ENCODE data around the gene RFX1.

Gene RFX1

DNA sequence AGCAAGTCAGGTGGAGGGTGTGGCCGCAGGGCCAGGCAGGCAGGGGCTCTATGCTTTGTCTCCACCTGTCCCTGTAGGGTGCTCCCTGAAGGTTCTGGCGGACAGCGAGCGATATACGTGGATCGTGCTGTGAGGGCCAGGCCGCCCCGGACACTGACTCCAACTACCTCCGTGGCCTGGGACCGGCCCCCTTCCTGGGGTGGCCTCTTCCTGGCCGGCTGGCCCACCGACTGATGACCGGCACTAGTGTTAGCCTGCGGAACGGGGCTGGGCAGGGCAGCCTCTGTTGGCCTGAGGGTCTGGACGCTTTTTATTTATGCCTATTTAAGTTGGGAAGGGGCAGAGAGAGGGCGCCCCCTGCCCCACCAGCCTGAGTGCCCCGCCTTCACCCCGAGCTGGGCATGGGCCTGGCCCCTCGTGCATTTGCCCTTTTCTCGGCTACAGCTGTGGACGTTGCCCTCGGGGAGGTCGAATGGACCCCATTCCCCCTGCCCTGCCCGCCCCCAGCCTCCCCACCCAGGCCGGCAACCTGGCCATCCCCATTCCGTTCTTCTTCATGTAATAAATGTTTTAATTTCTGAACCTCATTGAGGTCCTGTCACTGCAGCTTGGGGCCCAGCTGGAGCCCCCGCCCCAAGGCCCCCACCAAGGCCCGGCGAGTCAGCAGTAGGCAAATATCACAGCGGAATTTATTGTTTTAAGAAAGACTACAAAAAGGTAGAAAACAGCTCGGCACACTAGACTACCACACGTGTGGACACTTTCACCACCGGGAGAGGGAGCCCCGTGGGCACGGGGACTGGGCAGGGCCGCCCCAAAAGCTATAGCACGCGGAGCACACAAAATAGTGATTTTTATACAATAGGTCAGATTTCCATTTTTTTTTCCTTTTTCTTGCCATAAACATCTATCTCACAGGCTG is 45.0 kb downstream of the RFX1 start:
- no peak for DNase-seq

DNA sequence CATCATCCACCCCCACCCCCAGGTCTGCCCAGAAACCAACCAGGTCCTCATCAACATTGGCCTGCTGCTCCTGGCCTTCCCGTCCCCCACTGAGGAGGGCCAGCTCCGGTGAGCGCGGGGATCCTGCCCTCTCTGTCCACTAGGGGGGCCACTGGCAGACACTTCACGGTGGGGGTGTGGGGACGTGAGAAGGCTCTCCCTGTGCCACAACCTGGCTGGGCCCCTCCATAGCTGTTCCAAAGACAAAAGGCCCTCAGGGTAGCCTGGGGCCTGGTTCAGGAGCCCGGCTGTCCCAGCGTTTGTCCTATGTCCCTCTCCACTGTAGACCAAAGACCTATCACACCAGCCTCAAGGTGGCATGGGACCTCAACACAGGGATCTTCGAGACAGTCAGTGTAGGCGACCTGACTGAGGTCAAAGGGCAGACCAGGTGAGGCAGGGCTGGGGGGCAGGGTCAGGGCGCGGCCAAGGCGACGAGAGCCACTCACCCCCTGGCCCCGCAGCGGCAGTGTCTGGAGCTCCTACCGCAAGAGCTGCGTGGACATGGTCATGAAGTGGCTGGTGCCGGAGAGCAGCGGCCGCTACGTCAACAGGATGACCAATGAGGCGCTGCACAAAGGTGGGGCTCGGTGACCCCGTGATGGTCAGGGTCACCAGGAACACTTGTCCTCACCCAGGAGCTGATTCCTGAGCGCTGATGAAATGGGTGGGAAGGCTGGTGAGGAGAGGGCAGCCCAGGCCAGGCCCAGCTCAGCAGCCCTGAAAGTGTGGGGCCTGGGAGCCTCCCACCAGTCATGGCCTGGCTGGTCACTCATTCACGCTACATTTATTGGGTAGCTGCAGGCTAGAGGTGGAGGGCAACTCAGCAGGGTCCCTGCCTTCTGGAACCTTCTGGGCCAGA is 45.9 kb downstream of the RFX1 start:
- DNase-seq = peak; percentile 57

GRCh38 chr19:13959141-13959961 is 46.8 kb downstream of the RFX1 start:
- no peak for DNase-seq

GRCh38 chr19:13958043-13958442 is 48.1 kb downstream of the RFX1 start:
- DNase-seq = peak; percentile 88

DNA sequence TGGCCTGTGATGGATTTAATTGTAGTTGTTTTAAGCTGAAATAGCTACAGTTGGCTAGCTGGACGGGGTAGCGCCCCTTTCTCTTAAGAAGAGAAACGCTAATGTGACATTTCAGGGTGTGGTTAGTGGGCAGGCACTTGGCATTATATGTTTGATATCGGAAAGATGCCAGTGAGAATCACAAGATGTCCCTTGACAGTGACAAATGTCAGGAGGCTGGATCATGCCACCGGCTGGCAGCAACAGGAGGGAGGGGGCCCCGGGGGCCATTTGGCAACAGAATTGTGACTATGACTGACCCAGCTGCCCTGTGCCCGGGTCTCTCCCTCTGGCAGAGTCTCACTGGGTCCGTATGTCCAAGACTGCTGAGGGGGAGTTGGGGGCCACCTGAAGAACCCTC is 49.1 kb downstream of the RFX1 start:
- DNase-seq = peak; percentile 58

- DNase-seq = no peak
Measured at GRCh38 chr19:13956365-13956744, 49.8 kb downstream of the RFX1 start.

GRCh38 chr19:13955662-13956364 is 50.3 kb downstream of the RFX1 start:
- DNase-seq = no peak

DNA sequence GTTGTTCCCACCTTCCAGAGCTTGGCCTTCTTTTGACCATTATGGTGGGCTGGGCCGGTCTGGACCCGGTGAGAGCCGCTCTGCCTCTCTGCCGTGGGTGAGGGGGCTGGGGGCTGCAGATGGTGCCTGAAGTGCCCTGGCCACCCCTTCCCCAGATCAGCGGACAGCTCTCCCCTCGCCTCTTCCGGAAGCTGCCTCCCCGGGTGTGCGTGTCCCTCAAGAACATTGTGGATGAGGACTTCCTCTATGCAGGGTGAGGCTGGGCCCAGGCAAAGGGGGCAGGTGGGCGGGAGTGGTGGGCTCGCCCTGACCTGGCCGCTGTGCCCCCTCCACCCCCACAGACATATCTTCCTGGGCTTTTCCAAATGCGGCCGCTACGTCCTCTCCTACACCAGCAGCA is 51.9 kb downstream of the RFX1 start:
- no peak for DNase-seq

- peak; percentile 73 for DNase-seq
Measured at GRCh38 chr19:13952931-13953531, 53.1 kb downstream of the RFX1 start.

DNA sequence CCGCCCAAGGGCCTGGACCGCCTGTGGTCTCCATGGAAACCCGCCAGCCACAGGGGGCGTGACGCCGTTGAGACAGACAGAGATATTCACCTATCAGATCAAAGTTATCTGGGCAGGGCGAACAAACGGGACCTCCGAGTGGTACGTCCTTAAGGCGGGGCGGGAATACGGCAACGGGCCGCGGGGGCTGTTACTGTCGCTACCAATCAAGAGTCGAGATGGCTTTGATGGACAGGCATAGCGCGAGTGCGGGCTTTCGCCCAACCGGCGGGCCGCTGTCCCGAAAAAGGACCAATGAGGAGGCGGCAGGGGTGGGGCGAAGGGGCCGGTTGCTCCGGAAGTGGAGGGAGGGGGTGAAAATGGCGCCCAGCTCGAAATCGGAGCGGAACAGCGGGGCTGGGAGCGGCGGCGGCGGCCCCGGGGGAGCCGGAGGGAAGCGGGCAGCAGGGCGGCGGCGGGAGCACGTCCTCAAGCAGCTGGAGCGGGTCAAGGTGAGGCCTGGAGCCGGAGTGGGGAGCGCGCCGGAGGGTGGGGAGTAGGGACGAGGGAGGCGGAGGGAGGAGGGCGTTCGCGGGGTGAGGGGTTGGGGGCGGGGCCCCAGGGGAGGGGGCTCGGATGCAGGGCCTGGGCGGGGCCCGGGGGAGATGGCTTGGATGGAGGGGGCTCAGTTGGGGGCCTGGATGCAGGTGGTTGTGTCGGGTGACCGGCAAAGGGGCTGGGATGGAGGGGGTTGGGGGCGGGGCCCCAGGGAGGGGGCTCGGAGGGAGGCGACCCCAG is 53.8 kb downstream of the RFX1 start, which contains the start of gene DCAF15:
TSS of gene DCAF15 (plus strand) at position 356 of the 777 bp plus-strand sequence. CDS start at position 360, 4 bp downstream.
- peak; percentile 100 for DNase-seq

DNA sequence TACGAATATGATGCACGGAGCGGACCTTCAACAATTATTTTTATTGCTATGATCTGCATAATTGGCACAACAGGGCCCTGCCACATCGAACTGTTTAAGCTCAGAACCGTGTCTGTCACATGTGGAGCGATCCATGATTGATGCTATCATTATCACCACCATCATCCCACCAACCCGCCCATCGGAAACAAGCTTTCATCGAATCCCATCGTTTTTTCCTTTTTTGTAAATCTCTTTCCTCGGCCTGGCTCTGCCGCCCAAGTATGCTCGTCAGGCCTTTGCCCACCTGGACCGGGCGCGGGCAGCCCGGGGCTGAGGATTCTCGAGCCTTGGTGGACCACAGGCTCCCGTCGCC is 54.3 kb downstream of the RFX1 start:
- DNase-seq = no peak

DNA sequence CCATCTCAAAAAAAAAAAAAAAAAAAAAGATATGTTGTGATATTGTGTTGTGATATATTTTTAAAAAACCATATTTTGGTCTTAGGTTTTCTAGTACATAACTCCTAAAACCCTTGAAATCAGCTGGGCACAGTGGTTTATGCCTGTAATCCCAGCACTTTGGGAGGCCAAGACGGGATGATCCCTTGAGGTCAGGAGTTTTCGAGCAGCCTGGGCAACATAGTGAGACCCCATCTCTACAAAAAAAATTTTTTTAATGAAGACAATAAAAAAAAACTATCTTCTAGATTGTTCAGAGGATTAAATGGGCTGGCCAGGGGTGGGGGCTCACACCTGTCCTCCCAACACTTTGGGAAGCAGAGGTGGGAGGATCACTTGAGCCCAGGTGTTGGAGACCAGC is 55.1 kb downstream of the RFX1 start:
- no peak for DNase-seq

- no peak for DNase-seq
Measured at GRCh38 chr19:13946414-13946813, 59.7 kb downstream of the RFX1 start.

- peak; percentile 49 for DNase-seq
Measured at GRCh38 chr19:13942023-13942684, 64.0 kb downstream of the RFX1 start.

DNA sequence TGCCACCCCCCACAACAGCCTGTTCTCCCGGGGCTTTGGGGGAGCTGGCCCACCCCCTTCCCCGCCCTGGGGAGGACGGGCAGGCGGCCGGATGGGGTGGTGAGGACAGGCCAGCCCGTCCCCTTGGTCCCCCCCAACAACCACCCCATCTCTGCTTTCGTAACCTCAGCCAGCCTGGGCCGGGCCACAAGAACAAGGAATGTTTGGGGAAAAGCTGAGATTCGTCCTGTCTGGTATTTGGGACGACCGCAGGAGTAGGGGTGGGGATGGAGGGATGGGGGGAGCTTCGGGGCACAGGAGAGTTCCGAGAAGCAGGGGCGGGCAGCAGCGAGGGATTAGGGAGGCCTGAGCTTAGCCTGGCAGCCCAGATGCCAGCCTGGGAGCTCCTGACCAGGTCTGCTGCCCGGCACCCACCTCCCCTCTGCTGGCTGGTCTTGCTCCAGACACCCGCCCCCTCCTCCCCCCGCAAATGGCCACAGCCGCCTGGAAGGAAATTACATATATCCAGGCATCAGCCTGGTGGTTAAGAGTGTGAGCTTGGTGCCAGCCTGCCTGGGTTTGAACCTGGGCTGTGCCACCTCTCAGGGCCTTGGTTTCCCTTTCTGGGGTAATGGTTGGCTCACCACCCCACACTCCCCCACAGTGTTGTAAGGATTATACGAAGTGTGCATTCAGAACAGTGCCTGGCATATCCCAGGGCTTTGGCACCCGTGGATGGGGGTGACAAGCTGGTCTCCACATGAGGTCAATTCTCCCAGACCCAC is 67.6 kb downstream of the RFX1 start, which contains the start of gene PODNL1:
TSS of gene PODNL1 (minus strand) at position 117 of the 764 bp plus-strand sequence. CDS start 236 bp downstream, outside the sequence.
- DNase-seq = no peak

DNA sequence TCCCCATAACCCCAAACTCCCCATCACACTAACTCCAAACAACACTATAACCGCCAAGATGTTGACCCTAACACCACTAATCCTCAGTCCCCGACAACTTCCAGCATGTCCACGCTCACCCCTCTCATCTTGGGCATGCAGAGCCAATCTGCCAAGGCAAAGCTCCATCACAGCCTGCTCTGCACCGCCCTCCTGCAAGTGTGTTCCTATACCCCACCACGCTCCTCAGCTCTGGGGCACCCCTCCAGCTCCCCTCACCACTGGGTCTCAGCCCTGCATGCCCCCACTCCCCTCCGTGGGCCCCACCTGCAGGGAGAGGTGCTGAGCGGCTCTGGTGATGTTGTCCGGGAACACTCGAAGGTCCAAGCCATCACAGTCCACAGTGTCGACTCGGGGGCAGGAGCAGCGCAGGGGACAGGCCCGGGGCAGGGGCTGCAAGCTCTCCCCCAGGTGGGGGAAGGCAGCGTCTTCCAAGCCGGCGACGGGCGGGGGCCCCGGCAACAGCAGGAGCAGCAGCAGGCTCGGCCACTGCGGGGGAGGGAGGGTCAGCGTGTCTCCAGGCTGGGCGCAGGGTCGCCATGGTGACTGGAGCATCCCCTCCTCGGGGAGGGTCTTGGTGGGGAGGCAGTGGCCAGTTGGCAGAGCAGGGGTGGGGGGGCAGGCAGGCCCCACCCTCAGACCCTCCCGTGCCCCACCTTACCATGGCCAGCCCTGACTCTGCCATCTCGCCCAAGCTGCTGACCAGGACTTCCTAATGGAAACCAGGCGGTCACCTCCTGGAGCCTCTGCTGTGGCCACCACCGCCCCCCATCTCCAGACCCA is 68.4 kb downstream of the RFX1 start:
- no peak for DNase-seq

DNA sequence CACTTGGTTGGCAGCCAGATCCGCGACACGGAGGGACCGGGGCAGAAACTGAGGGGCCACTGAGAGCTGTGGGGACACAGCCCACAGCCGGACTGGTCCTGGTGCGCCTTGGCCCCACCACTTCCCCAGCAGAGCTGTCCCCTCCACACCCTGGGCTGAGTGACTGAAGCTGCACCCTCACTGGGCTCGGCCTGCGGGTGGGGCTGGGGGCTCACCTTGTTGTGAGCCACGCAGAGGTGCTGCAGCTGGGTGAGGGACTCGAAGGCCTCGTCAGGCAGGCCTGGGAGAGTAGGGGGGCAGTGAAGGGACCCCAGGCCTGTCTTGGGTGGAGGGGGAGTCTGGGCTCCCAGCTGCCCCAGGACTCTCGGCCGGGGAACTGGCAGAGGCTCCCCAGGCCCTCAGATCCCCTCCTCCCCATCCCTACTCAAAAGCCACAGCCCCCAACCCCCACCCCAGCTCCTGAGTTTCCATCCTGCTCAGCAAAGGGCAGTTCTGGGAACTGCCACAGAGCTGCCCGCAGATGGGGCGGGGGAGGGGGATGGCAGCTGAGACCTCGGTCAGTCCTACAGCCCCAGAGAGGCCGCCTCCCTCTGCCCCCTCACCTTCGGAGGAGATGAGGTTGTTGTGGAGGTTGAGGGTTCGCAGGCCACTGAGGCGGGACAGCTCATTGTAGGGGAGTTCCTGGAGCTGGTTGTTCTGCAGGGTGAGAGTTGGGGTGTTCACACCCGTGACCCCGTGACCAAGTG is 70.2 kb downstream of the RFX1 start:
- DNase-seq = peak; percentile 48

DNA sequence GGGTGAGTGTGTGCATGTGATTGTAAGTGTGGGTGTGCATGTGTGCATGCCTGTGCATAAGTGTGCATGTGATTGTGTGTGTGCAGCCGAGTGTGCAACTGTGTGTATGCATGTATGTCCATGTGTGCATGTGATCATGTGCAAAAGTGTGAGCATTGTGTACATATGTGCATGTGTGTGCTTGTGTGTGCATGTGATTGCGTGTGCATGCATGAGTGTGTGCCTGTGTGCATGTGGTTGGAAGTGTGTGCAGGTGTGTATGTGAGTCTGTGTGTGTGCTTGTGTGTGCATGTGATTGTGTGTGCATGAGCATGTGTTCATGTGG is 71.4 kb downstream of the RFX1 start:
- no peak for DNase-seq
